ENCODE measurements around the gene CECR2.
"Not testable (repeated sequence)": the region's sequence is repeated elsewhere in the genome, so short reads cannot be mapped to it uniquely, and the experiment has no call there.

CECR2 gene

GRCh38 chr22:17523925-17524324 lies 154.7 kb downstream of the CECR2 start:
- DNase-seq: no peak

DNA sequence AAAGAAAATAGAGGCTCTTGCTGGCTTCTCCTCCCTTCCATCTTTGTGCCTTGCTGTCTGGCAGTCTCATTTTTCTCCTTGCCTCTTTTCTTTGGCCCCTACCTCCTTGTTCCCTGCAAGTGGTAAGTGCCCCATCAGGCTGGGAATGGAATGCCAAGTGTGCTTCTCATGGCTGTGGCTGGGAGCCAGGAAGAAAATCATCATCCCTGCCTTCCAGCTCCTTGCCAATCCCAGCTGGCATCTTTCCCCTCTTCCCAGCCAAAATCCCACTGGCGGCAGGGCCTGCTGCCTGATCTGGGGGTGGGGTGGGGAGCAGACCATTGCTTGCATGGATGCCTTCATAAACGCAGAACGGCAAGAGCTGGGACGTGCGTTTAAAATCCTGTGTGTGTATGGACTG lies 167.0 kb downstream of the CECR2 start:
- DNase-seq: no peak

- no peak for DNase-seq
Observed at GRCh38 chr22:17537155-17537554, 167.9 kb downstream of the CECR2 start.

GRCh38 chr22:17540481-17540880 lies 171.2 kb downstream of the CECR2 start:
- no peak for DNase-seq

DNA sequence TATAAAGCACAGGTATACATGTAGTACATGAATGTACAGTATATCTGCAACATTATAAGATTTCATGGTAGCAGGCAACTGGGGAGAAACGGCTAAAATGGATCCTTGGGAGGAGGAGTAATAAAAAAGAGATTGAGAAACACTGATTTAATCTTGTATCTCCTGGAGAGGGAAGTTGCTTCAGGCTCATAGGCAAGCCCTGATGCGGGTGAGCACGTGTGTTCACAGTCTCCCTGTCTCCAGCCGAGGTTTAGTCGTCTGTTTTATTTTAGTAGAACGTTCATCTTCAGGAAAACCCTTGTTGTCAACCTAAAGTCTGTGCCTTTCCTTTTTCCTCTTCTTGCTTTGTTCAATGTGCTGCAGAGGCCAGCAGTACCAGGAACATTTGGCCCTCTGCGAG lies 172.2 kb downstream of the CECR2 start:
- DNase-seq: no peak

- DNase-seq: no peak
Observed at GRCh38 chr22:17542452-17542851, 173.2 kb downstream of the CECR2 start.

DNA sequence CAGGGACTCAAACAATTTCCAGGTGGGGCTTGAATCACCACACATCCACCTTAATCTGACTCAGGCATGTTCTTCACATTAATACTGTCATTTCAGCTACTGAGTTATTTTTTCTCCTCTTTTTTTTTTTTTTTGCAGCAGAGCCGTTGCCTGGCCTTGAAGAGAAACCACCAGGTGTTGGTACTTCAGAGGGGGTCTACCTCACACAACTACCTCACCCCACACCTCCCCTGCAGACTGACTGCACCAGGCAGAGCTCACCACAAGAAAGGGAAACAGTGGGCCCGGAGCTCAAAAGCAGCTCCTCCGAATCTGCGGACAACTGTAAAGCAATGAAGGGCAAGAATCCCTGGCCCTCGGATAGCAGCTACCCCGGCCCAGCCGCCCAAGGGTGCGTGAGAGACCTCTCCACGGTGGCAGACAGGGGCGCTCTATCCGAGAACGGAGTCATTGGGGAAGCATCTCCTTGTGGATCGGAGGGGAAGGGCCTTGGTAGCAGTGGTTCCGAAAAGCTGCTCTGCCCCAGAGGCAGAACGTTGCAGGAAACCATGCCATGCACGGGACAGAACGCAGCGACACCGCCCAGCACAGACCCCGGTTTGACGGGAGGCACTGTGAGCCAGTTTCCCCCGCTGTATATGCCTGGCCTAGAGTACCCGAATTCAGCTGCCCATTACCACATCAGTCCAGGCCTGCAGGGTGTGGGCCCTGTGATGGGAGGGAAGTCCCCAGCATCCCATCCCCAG lies 178.9 kb downstream of the CECR2 start:
- DNase-seq: no peak

DNA sequence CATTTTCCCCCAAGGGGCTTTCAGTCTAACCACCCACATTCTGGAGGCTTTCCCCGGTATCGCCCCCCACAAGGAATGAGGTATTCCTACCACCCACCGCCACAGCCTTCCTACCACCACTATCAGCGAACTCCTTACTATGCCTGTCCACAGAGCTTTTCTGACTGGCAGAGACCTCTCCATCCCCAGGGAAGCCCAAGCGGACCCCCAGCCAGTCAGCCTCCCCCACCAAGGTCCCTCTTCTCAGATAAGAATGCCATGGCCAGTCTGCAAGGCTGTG lies 179.4 kb downstream of the CECR2 start:
- no peak for DNase-seq

DNA sequence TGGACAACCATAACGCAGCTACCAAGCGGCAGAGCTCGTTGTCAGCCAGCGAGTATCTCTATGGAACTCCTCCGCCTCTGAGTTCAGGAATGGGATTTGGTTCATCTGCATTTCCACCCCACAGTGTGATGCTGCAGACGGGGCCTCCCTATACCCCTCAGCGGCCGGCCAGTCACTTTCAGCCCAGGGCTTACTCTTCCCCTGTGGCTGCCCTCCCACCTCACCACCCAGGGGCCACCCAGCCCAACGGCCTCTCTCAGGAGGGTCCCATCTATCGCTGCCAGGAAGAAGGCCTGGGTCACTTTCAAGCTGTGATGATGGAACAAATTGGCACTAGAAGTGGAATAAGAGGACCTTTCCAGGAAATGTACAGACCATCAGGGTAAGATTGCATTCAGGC lies 179.9 kb downstream of the CECR2 start:
- no peak for DNase-seq

DNA sequence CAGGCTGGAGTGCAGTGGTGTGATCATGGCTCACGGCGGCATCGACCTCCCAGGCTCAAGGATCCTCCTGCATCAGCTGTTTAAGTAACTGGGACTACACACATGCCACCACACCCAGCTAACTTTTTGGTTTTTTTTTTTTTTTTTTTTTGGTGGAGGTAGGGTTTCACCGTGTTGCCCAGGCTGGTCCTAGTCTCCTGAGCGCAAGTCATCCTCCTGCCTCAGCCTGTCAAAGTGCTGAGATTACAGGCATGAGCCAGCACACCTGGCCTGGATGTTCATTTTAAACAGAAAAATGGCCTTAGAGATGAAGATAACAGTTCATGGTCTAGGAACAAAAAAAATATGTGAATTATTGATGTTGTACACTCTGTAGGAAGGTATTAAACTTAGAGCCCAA lies 180.4 kb downstream of the CECR2 start:
- DNase-seq: no peak

DNA sequence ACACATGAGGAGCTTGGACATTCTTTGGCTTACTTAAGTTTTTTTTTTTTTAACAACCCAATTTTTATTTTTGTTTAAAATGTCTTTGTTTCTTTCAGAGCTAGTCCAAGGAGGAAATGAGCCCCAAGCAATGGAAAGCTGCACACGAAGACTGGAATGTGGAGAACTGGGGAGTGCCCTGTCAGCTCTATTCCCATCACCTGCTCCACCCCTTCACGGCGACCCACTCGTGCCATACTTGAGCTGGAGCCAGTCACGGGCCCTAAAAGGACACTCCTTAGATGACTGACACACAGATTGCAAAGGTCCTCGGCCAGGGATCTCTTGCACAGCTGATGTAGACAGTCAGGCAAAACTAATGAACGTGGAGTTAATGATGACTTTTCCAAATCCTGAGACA lies 183.5 kb downstream of the CECR2 start:
- no peak for DNase-seq

DNA sequence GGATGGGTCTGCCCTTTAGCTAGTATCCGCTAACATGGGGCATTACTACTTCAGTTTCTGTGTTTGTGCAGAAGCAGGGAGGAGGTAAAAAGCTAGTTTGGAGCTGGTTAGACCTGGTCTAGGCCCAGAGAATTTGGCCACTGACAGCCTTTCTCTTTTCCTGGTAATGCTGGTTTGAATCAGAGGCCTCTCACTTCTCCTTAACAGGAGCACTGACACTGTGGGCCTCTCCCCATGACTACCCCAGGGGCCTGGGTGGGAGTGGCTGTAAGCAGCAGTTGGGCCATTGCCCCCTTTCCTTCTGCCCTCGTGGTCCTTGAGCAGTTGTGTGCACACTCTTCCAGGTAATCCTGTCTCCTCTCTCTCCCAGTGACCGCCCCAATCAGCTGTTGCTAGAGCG lies 185.6 kb downstream of the CECR2 start:
- no peak for DNase-seq

- DNase-seq: no peak
Observed at GRCh38 chr22:17559188-17559587, 189.9 kb downstream of the CECR2 start.

GRCh38 chr22:17562906-17563870 lies 193.9 kb downstream of the CECR2 start, which contains the start of gene SLC25A18:
TSS of gene SLC25A18 (plus strand) at chr22:17563498. CDS start at chr22:17579945, 16,447 bp downstream.
- DNase-seq: no peak

DNA sequence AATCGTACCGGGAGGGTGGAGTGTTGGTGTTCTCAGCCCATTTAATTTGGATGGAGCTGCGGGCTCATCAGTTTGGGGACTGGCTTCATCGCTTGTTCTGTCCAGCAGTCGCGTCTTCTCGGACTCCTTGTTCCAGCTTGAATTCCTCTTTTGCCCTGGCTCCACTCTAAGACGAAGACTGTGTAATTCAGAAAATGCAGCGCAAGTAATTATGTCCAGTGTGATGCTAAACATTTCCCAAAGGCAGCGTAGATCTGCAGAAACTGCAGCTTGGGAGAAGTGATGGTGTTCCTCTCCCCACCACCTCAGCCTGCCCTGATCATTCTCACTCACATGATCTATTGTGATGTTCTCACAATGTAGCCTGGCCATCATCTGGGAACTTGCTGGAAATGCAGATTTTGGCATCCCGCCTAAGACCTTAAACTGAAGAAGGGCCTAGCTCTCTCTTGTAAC lies 194.7 kb downstream of the CECR2 start:
- DNase-seq: no peak

DNA sequence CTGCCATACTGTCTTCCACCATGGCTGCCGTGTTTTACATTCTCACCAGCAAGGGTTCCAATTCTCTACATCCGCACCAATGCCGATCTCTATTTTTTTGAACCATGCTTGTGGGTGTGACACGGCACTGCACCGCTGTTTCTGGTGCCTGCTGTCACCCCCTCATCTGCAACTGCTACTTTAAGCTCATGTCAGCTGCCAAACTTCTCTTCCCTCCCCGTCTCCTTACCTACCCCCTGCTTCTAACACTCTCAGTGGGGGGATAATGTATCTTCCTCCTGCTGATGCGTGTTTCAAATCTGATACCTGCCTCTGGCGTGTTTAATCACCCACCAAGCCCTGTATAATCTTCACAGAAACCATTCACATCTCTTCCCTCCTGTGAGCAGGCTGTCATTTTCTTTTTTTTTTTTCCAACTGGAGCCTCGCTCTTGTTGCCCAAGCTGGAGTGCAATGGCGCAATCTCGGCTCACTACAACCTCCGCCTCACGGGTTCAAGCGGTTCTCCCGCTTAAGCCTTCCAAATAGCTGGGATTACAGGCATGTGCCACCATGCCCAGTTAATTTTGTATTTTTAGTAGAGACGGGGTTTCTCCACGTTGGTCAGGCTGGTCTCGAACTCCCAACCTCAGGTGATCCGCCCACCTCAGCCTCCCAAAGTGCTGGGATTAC lies 196.9 kb downstream of the CECR2 start:
- not testable (repeated sequence) for DNase-seq

GRCh38 chr22:17566776-17567175 lies 197.5 kb downstream of the CECR2 start:
- no peak for DNase-seq

GRCh38 chr22:17569971-17570511 lies 200.8 kb downstream of the CECR2 start:
- DNase-seq: no peak

DNA sequence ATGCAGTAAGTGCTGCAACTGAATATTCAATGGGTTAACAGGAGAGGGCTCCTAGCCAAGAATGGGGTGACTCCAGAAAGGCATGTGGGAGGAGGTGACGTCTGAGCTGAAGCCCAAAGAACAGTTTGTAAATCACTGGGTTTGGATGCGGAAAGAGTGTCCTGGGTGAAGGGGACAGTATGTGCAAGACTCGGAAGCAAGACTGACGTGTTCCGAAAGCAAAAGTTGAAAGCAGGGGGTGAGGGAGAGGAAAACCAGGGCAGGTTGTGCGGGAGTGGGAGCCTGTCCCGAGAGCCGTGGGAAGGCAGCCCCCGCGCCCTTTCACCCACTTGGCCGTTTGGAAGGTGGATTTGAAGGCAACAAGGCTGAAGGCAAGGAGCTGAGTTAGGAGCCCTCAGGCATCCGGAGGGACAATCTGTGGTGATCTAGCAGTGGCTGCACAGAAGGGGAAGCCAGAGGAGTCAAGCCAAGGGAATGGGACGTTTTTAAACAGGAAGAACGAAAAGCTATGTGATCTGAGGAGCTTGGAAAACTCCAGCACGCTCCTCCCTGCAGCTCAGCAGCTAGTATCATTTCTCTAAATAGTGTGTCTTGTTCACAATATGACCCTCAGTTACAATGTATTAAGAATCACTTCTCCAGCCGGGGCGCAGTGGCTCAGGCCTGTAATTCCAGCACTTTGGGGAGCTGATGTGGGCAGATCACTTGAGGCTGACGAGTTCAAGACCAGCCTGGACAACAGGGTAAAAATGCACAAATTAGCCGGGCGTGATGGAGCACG lies 201.8 kb downstream of the CECR2 start:
- no peak for DNase-seq

DNA sequence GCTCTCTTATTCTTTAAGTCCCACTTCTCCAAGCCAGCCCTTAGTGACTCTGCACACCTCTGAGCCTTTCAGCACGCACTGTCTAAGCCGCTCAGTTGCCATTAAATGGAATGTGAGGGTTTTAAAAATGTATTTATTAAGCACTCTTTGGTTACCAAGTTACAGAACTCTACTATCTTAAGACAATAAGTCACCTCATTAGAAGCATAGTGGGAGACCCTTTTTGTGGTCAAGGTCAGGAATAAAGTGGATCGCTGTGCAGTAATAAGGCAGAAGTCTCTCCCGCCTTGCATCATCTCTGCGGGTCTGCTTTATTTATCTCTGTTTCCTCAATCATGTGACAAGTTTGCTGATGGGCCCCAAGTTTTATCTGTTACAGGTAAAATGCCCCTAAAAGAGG lies 205.9 kb downstream of the CECR2 start:
- no peak for DNase-seq

DNA sequence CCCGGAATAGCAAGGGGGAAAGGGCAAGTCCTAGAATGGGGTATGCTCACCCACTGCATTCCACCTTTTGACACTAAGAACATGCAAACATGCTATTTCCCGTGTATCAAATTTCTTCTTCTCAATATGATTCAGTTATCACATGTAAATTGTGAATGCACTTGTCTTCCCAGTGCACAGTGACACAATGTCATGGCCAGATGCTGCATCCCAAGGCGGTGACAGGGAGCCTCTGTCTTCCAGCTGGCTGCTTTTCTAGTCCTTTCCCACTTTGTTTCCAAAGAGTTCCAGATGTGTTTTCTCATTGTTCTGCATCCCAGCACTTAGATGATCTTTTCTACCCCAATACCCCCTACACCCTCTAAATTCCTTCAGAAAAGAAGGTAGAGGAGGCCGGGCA lies 206.4 kb downstream of the CECR2 start:
- DNase-seq: no peak

GRCh38 chr22:17576470-17576869 lies 207.2 kb downstream of the CECR2 start:
- DNase-seq: no peak

All from T-helper 9 cell (primary cell).